ENCODE measurements around the gene ADCY10.
"Not testable (repeated sequence)": the region's sequence is repeated elsewhere in the genome, so short reads cannot be mapped to it uniquely, and the experiment has no call there.

The ADCY10 gene

GRCh38 chr1:167879508-167879907 is 34.4 kb downstream of the ADCY10 start:
- no peak for DNase-seq (ENCODE audit: low read depth)
- no peaks in the 10 kb centered on the region for H3K27me3 ChIP-seq (replicated peaks; ENCODE audit: control insufficient read depth, insufficient read depth, low read length)
- no peak overlapping the region for H3K9ac ChIP-seq (ENCODE audit: low read length)
- H3K9me3 ChIP-seq (ENCODE audit: control insufficient read depth, low read length), result no peaks in the 10 kb centered on the region
- H3K4me1 ChIP-seq (ENCODE audit: control insufficient read depth, insufficient read depth, low read length), result no peaks in the 10 kb centered on the region
- H3K36me3 ChIP-seq (ENCODE audit: control insufficient read depth, insufficient read depth, low read length, severe bottlenecking), result no peaks in the 10 kb centered on the region
- no peak overlapping the region for H3K4me3 ChIP-seq (ENCODE audit: low read length)

GRCh38 chr1:167878372-167879160 is 35.4 kb downstream of the ADCY10 start:
- Histone ChIP-seq H3K36me3 (ENCODE audit: control insufficient read depth, insufficient read depth, low read length, severe bottlenecking) (no peaks in the 10 kb centered on the region), H3K4me1 (ENCODE audit: control insufficient read depth, insufficient read depth, low read length) (no peaks in the 10 kb centered on the region), H3K27me3 (replicated peaks; ENCODE audit: control insufficient read depth, insufficient read depth, low read length) (no peaks in the 10 kb centered on the region), H3K9me3 (ENCODE audit: control insufficient read depth, low read length) (no peaks in the 10 kb centered on the region), H3K4me3 (ENCODE audit: low read length) (no peak overlapping the region), H3K9ac (ENCODE audit: low read length) (no peak overlapping the region)
- no peak for DNase-seq (ENCODE audit: low read depth)

GRCh38 chr1:167876597-167877175 is 37.2 kb downstream of the ADCY10 start:
- Histone ChIP-seq H3K36me3 (ENCODE audit: control insufficient read depth, insufficient read depth, low read length, severe bottlenecking) (no peaks in the 10 kb centered on the region), H3K9ac (ENCODE audit: low read length) (no peak overlapping the region), H3K27me3 (replicated peaks; ENCODE audit: control insufficient read depth, insufficient read depth, low read length) (no peaks in the 10 kb centered on the region), H3K4me1 (ENCODE audit: control insufficient read depth, insufficient read depth, low read length) (no peaks in the 10 kb centered on the region), H3K9me3 (ENCODE audit: control insufficient read depth, low read length) (no peaks in the 10 kb centered on the region), H3K4me3 (ENCODE audit: low read length) (no peak overlapping the region)
- no peak for DNase-seq (ENCODE audit: low read depth)

GRCh38 chr1:167871331-167871730 is 42.6 kb downstream of the ADCY10 start:
- Histone ChIP-seq H3K9me3 (ENCODE audit: control insufficient read depth, low read length) (no peaks in the 10 kb centered on the region), H3K4me1 (ENCODE audit: control insufficient read depth, insufficient read depth, low read length) (peaks cover 11% of the 10 kb centered on the region), H3K27me3 (replicated peaks; ENCODE audit: control insufficient read depth, insufficient read depth, low read length) (no peaks in the 10 kb centered on the region), H3K4me3 (ENCODE audit: low read length) (no peak overlapping the region), H3K36me3 (ENCODE audit: control insufficient read depth, insufficient read depth, low read length, severe bottlenecking) (no peaks in the 10 kb centered on the region), H3K9ac (ENCODE audit: low read length) (no peak overlapping the region)
- peak; percentile 50 for DNase-seq (ENCODE audit: low read depth)

- H3K27me3 ChIP-seq (replicated peaks; ENCODE audit: control insufficient read depth, insufficient read depth, low read length); H3K9ac ChIP-seq (ENCODE audit: low read length); DNase-seq (ENCODE audit: low read depth); H3K9me3 ChIP-seq (ENCODE audit: control insufficient read depth, low read length); H3K4me3 ChIP-seq (ENCODE audit: low read length); H3K36me3 ChIP-seq (ENCODE audit: control insufficient read depth, insufficient read depth, low read length, severe bottlenecking): not testable (repeated sequence)
- peaks cover 11% of the 10 kb centered on the region for H3K4me1 ChIP-seq (ENCODE audit: control insufficient read depth, insufficient read depth, low read length)
Observed at GRCh38 chr1:167869157-167870001, 44.6 kb downstream of the ADCY10 start.

- not testable (repeated sequence) for H3K27me3 ChIP-seq (replicated peaks; ENCODE audit: control insufficient read depth, insufficient read depth, low read length); H3K36me3 ChIP-seq (ENCODE audit: control insufficient read depth, insufficient read depth, low read length, severe bottlenecking); H3K4me3 ChIP-seq (ENCODE audit: low read length); DNase-seq (ENCODE audit: low read depth); H3K9me3 ChIP-seq (ENCODE audit: control insufficient read depth, low read length); H3K9ac ChIP-seq (ENCODE audit: low read length)
- H3K4me1 ChIP-seq (ENCODE audit: control insufficient read depth, insufficient read depth, low read length), result peaks cover 11% of the 10 kb centered on the region
Observed at GRCh38 chr1:167866739-167867414, 47.1 kb downstream of the ADCY10 start.

GRCh38 chr1:167866326-167866725 is 47.6 kb downstream of the ADCY10 start:
- not testable (repeated sequence) for H3K4me3 ChIP-seq (ENCODE audit: low read length); DNase-seq (ENCODE audit: low read depth)

GRCh38 chr1:167865804-167866308 is 48.1 kb downstream of the ADCY10 start:
- not testable (repeated sequence) for H3K4me1 ChIP-seq (ENCODE audit: control insufficient read depth, insufficient read depth, low read length); H3K4me3 ChIP-seq (ENCODE audit: low read length); H3K36me3 ChIP-seq (ENCODE audit: control insufficient read depth, insufficient read depth, low read length, severe bottlenecking); H3K9ac ChIP-seq (ENCODE audit: low read length); H3K27me3 ChIP-seq (replicated peaks; ENCODE audit: control insufficient read depth, insufficient read depth, low read length); H3K9me3 ChIP-seq (ENCODE audit: control insufficient read depth, low read length); DNase-seq (ENCODE audit: low read depth)

More at GRCh38 chr1:167866326-167866725, 47.6 kb downstream of the ADCY10 start:
- not testable (repeated sequence) for H3K9me3 ChIP-seq (ENCODE audit: control insufficient read depth, low read length); H3K27me3 ChIP-seq (replicated peaks; ENCODE audit: control insufficient read depth, insufficient read depth, low read length); H3K9ac ChIP-seq (ENCODE audit: low read length); H3K36me3 ChIP-seq (ENCODE audit: control insufficient read depth, insufficient read depth, low read length, severe bottlenecking)
- peaks cover 11% of the 10 kb centered on the region for H3K4me1 ChIP-seq (ENCODE audit: control insufficient read depth, insufficient read depth, low read length)

- not testable (repeated sequence) for H3K4me3 ChIP-seq (ENCODE audit: low read length); H3K9ac ChIP-seq (ENCODE audit: low read length); H3K36me3 ChIP-seq (ENCODE audit: control insufficient read depth, insufficient read depth, low read length, severe bottlenecking); H3K4me1 ChIP-seq (ENCODE audit: control insufficient read depth, insufficient read depth, low read length); H3K9me3 ChIP-seq (ENCODE audit: control insufficient read depth, low read length); H3K27me3 ChIP-seq (replicated peaks; ENCODE audit: control insufficient read depth, insufficient read depth, low read length); DNase-seq (ENCODE audit: low read depth)
Observed at GRCh38 chr1:167865193-167865592, 48.7 kb downstream of the ADCY10 start.

GRCh38 chr1:167864392-167865032 is 49.4 kb downstream of the ADCY10 start:
- no peak overlapping the region for H3K4me3 ChIP-seq (ENCODE audit: low read length)
- DNase-seq (ENCODE audit: low read depth), result no peak

More at GRCh38 chr1:167864392-167865032, 49.4 kb downstream of the ADCY10 start:
- H3K9ac ChIP-seq (ENCODE audit: low read length), result no peak overlapping the region
- no peaks in the 10 kb centered on the region for H3K4me1 ChIP-seq (ENCODE audit: control insufficient read depth, insufficient read depth, low read length)
- no peaks in the 10 kb centered on the region for H3K9me3 ChIP-seq (ENCODE audit: control insufficient read depth, low read length)
- H3K36me3 ChIP-seq (ENCODE audit: control insufficient read depth, insufficient read depth, low read length, severe bottlenecking), result no peaks in the 10 kb centered on the region
- no peaks in the 10 kb centered on the region for H3K27me3 ChIP-seq (replicated peaks; ENCODE audit: control insufficient read depth, insufficient read depth, low read length)

All from adipocyte (in vitro differentiated cells).